ENCODE data around the gene RPL3.

RPL3 gene

DNA sequence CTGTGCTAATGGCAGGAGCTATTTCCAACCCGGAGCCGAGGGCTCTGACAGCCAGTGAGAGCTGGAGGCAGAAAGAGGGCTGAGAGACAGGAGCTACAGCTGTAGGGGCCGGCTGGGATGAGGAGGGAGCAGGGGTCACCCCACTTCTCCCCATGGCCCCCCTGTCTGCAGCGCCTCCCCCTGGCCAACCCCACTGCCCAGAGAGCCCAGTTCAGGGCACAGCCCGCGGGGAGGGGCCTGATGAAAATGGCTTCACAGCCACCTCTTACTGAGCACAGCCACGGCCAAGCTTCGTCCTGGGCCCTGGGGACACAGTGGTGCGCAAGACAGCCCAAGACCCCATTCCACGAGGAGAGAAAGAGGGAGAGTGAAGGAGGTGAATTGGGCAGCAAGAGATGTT, 27.9 kb downstream of the RPL3 start:
- Histone ChIP-seq H2AK5ac (ENCODE audit: low read length, severe bottlenecking) (peak overlapping the region; percentile 100), H3K79me1 (replicated peaks; ENCODE audit: low read length, poor library complexity, severe bottlenecking) (no peaks in the 10 kb centered on the region), H2BK12ac (ENCODE audit: low read length in 2 of 2) (peak overlapping the region; percentile 69 to 97), H3K27me3 (ENCODE audit: control insufficient read depth in 1 of 2, insufficient read depth in 1 of 2, low read length in 2 of 2) (peaks cover 0 to 27% of the 10 kb centered on the region in 2 experiments), H3K14ac (ENCODE audit: low read length in 2 of 2) (no peak overlapping the region), H2BK5ac (ENCODE audit: low read depth, low read length, poor library complexity, severe bottlenecking) (peak overlapping the region; percentile 85), H3K23ac (ENCODE audit: low read length in 2 of 2) (no peak overlapping the region), H4K8ac (ENCODE audit: low read length) (peak overlapping the region; percentile 12), H2AFZ (ENCODE audit: low read depth, low read length) (no peak overlapping the region), H4K91ac (ENCODE audit: low read length) (peak overlapping the region; percentile 90), H3K27ac (ENCODE audit: low read length, poor library complexity, severe bottlenecking) (peak overlapping the region; percentile 94), H3K36me3 (ENCODE audit: control insufficient read depth in 1 of 2, insufficient read depth in 2 of 2, low read depth in 1 of 2, low read length in 2 of 2) (no peaks in the 10 kb centered on the region), H2BK120ac (ENCODE audit: low read depth, low read length) (peak overlapping the region; percentile 76), H3K9ac (ENCODE audit: low read length) (no peak overlapping the region), H2BK15ac (ENCODE audit: low read depth, poor library complexity, severe bottlenecking) (peak overlapping the region; percentile 70), H3K4ac (ENCODE audit: low read depth in 1 of 2, low read length in 2 of 2) (peak overlapping the region; percentile 27 to 55), H3K4me1 (ENCODE audit: control insufficient read depth, insufficient read depth, low read depth, low read length) (peaks cover 60% of the 10 kb centered on the region), H3K4me2 (ENCODE audit: low read length, poor library complexity, severe bottlenecking) (no peak overlapping the region), H3K4me3 (ENCODE audit: insufficient read depth in 1 of 2, low read depth in 1 of 2, low read length in 2 of 2) (peak overlapping the region in 1 of 2 experiments; percentile 3), H3K9me3 (ENCODE audit: control insufficient read depth, low read length) (no peaks in the 10 kb centered on the region), H3K18ac (ENCODE audit: low read depth in 1 of 2, low read length in 2 of 2) (peak overlapping the region; percentile 54 to 59)
- 93% methylated on average over 10 of the region's 10 CpGs for WGBS
- no peak for DNase-seq

DNA sequence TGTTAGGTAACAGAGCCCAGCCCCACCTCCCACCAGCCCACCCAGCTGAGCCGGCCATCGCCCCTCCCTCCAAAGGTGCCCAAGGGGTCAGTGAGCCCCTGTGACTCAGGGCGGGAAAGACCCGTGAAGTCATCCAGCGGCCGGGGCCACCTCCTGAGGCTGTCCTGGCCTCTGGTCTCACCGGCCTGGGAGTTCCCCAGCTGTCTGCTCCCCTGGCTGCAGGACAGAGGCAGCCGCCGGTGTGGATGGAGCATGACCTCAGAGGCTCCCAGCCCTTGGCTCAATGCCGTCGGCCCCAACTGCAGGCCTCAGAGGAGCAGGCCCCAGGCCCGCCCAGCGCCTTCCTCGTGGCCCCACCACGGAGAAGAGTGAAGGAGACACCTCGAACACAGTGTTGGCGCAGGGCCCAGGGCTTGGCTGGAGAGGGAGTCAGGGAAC, 28.7 kb downstream of the RPL3 start:
- peak overlapping the region; percentile 94 for H3K27ac ChIP-seq (ENCODE audit: low read length, poor library complexity, severe bottlenecking)
- H3K18ac ChIP-seq (ENCODE audit: low read depth in 1 of 2, low read length in 2 of 2): peak overlapping the region; percentile 54 to 61
- H3K14ac ChIP-seq (ENCODE audit: low read length in 2 of 2): no peak overlapping the region
- no peak overlapping the region for H3K9ac ChIP-seq (ENCODE audit: low read length)
- H3K4me1 ChIP-seq (ENCODE audit: control insufficient read depth, insufficient read depth, low read depth, low read length): peaks cover 62% of the 10 kb centered on the region
- peaks cover 0 to 21% of the 10 kb centered on the region in 2 experiments for H3K27me3 ChIP-seq (ENCODE audit: control insufficient read depth in 1 of 2, insufficient read depth in 1 of 2, low read length in 2 of 2)
- no peak overlapping the region for H3K23ac ChIP-seq (ENCODE audit: low read length in 2 of 2)
- no peaks in the 10 kb centered on the region for H3K9me3 ChIP-seq (ENCODE audit: control insufficient read depth, low read length)
- peak overlapping the region; percentile 82 for H2BK15ac ChIP-seq (ENCODE audit: low read depth, poor library complexity, severe bottlenecking)
- H3K36me3 ChIP-seq (ENCODE audit: control insufficient read depth in 1 of 2, insufficient read depth in 2 of 2, low read depth in 1 of 2, low read length in 2 of 2): no peaks in the 10 kb centered on the region
- H4K8ac ChIP-seq (ENCODE audit: low read length): peak overlapping the region; percentile 77
- peak overlapping the region; percentile 86 for H2BK5ac ChIP-seq (ENCODE audit: low read depth, low read length, poor library complexity, severe bottlenecking)
- H2AK5ac ChIP-seq (ENCODE audit: low read length, severe bottlenecking): peak overlapping the region; percentile 20
- peak overlapping the region; percentile 69 to 97 for H2BK12ac ChIP-seq (ENCODE audit: low read length in 2 of 2)
- peak; percentile 89 for DNase-seq
- H3K79me1 ChIP-seq (replicated peaks; ENCODE audit: low read length, poor library complexity, severe bottlenecking): no peaks in the 10 kb centered on the region
- H4K91ac ChIP-seq (ENCODE audit: low read length): peak overlapping the region; percentile 82
- WGBS: 49% methylated on average over 17 of the region's 17 CpGs
- H3K4me2 ChIP-seq (ENCODE audit: low read length, poor library complexity, severe bottlenecking): no peak overlapping the region
- H3K4ac ChIP-seq (ENCODE audit: low read depth in 1 of 2, low read length in 2 of 2): peak overlapping the region in 1 of 2 experiments; percentile 54
- H2BK120ac ChIP-seq (ENCODE audit: low read depth, low read length): peak overlapping the region; percentile 76
- no peak overlapping the region for H3K4me3 ChIP-seq (ENCODE audit: insufficient read depth in 1 of 2, low read depth in 1 of 2, low read length in 2 of 2)
- H2AFZ ChIP-seq (ENCODE audit: low read depth, low read length): no peak overlapping the region

DNA sequence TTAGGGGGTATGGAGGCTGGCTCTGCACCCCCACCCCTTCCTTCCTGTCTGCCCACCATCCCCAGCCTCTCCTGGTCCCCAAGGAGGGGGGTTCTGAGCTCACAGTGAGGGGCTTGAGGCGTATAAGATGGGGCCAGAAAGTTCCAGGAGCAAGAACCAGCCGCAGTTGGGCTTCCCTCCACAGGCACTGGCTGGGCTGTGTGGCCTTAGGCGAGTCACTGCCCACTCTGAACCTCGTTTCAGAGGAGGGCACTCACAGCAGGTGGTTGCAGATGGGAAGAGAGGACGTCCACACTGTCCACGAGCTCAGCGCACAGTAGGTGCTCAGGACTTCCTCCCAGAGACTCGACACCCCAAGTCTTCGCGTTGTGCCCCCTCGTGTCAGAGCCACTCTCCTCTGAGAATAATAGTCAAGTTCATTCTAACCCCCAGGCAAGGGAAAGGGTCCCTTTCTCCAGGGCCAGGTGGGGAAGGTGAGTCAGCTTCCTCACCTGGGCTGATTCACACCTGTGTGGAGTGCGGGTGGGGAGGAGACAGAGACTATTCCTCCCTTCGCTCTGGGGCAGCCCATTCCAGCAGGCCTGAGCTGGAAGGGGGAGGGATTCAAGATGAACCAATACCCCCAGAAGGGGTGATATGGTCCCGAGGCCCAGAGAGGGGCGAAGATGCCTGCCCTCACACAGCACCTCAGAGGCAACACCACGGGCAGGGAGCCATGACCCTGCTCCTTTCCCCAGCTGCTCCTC, 29.3 kb downstream of the RPL3 start:
- H3K18ac ChIP-seq (ENCODE audit: low read depth in 1 of 2, low read length in 2 of 2): peak overlapping the region; percentile 31 to 61
- peaks cover 62% of the 10 kb centered on the region for H3K4me1 ChIP-seq (ENCODE audit: control insufficient read depth, insufficient read depth, low read depth, low read length)
- H3K23ac ChIP-seq (ENCODE audit: low read length in 2 of 2): no peak overlapping the region
- no peak overlapping the region for H4K91ac ChIP-seq (ENCODE audit: low read length)
- WGBS: 88% methylated on average over 14 of the region's 16 CpGs
- H3K4me2 ChIP-seq (ENCODE audit: low read length, poor library complexity, severe bottlenecking): peak overlapping the region; percentile 43
- H3K27ac ChIP-seq (ENCODE audit: low read length, poor library complexity, severe bottlenecking): peak overlapping the region; percentile 94
- DNase-seq: no peak
- H2AK5ac ChIP-seq (ENCODE audit: low read length, severe bottlenecking): peak overlapping the region; percentile 20
- H3K4me3 ChIP-seq (ENCODE audit: insufficient read depth in 1 of 2, low read depth in 1 of 2, low read length in 2 of 2): no peak overlapping the region
- H3K79me1 ChIP-seq (replicated peaks; ENCODE audit: low read length, poor library complexity, severe bottlenecking): no peaks in the 10 kb centered on the region
- no peak overlapping the region for H2AFZ ChIP-seq (ENCODE audit: low read depth, low read length)
- H3K14ac ChIP-seq (ENCODE audit: low read length in 2 of 2): no peak overlapping the region
- H3K9ac ChIP-seq (ENCODE audit: low read length): no peak overlapping the region
- peak overlapping the region; percentile 86 for H2BK5ac ChIP-seq (ENCODE audit: low read depth, low read length, poor library complexity, severe bottlenecking)
- peak overlapping the region; percentile 76 for H2BK120ac ChIP-seq (ENCODE audit: low read depth, low read length)
- H3K9me3 ChIP-seq (ENCODE audit: control insufficient read depth, low read length): peaks cover 2% of the 10 kb centered on the region
- peak overlapping the region in 1 of 2 experiments; percentile 69 for H2BK12ac ChIP-seq (ENCODE audit: low read length in 2 of 2)
- H3K4ac ChIP-seq (ENCODE audit: low read depth in 1 of 2, low read length in 2 of 2): peak overlapping the region in 1 of 2 experiments; percentile 54
- no peaks in the 10 kb centered on the region for H3K36me3 ChIP-seq (ENCODE audit: control insufficient read depth in 1 of 2, insufficient read depth in 2 of 2, low read depth in 1 of 2, low read length in 2 of 2)
- no peak overlapping the region for H2BK15ac ChIP-seq (ENCODE audit: low read depth, poor library complexity, severe bottlenecking)
- H4K8ac ChIP-seq (ENCODE audit: low read length): peak overlapping the region; percentile 77
- peaks cover 0 to 21% of the 10 kb centered on the region in 2 experiments for H3K27me3 ChIP-seq (ENCODE audit: control insufficient read depth in 1 of 2, insufficient read depth in 1 of 2, low read length in 2 of 2)

DNA sequence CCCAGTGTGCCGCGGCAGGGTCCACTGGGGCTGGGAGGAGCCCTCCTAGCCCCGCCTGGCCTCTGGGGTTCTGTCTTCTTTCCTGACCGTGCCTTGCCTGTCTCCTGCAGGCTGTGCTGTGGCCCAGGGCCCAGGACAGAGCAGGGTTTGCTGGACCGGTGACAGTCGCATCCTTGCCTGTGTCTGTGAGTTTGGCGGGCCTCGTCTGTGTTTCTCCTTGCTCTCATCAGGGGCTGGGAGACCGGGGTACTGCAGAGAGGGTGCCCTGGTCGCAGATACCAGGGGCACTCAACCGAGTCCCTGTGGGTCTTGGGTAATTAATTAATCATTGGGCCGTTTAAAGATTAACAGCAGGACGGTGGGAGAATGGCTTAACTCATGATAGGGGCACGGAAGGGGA, 29.9 kb downstream of the RPL3 start:
- Histone ChIP-seq H3K9ac (ENCODE audit: low read length) (no peak overlapping the region), H3K18ac (ENCODE audit: low read depth in 1 of 2, low read length in 2 of 2) (no peak overlapping the region)
- WGBS: 75% methylated on average over 14 of the region's 14 CpGs

More for the DNA sequence above, 29.9 kb downstream of the RPL3 start:
- Histone ChIP-seq H3K36me3 (ENCODE audit: control insufficient read depth in 1 of 2, insufficient read depth in 2 of 2, low read depth in 1 of 2, low read length in 2 of 2) (no peaks in the 10 kb centered on the region), H3K27ac (ENCODE audit: low read length, poor library complexity, severe bottlenecking) (peak overlapping the region; percentile 94), H2BK15ac (ENCODE audit: low read depth, poor library complexity, severe bottlenecking) (no peak overlapping the region), H2BK120ac (ENCODE audit: low read depth, low read length) (no peak overlapping the region), H3K4me3 (ENCODE audit: insufficient read depth in 1 of 2, low read depth in 1 of 2, low read length in 2 of 2) (no peak overlapping the region), H2AFZ (ENCODE audit: low read depth, low read length) (no peak overlapping the region), H4K91ac (ENCODE audit: low read length) (peak overlapping the region; percentile 43), H3K27me3 (ENCODE audit: control insufficient read depth in 1 of 2, insufficient read depth in 1 of 2, low read length in 2 of 2) (peaks cover 0 to 21% of the 10 kb centered on the region in 2 experiments), H2AK5ac (ENCODE audit: low read length, severe bottlenecking) (peak overlapping the region; percentile 74), H2BK12ac (ENCODE audit: low read length in 2 of 2) (peak overlapping the region; percentile 18 to 46), H3K4ac (ENCODE audit: low read depth in 1 of 2, low read length in 2 of 2) (peak overlapping the region in 1 of 2 experiments; percentile 30), H3K9me3 (ENCODE audit: control insufficient read depth, low read length) (peaks cover 8% of the 10 kb centered on the region), H3K4me2 (ENCODE audit: low read length, poor library complexity, severe bottlenecking) (peak overlapping the region; percentile 43), H3K14ac (ENCODE audit: low read length in 2 of 2) (no peak overlapping the region), H3K23ac (ENCODE audit: low read length in 2 of 2) (no peak overlapping the region), H3K4me1 (ENCODE audit: control insufficient read depth, insufficient read depth, low read depth, low read length) (peaks cover 58% of the 10 kb centered on the region), H4K8ac (ENCODE audit: low read length) (peak overlapping the region; percentile 27), H3K79me1 (replicated peaks; ENCODE audit: low read length, poor library complexity, severe bottlenecking) (no peaks in the 10 kb centered on the region), H2BK5ac (ENCODE audit: low read depth, low read length, poor library complexity, severe bottlenecking) (peak overlapping the region; percentile 86)
- no peak for DNase-seq
